ENCODE results near the gene SEPTIN11.

The SEPTIN11 gene

DNA sequence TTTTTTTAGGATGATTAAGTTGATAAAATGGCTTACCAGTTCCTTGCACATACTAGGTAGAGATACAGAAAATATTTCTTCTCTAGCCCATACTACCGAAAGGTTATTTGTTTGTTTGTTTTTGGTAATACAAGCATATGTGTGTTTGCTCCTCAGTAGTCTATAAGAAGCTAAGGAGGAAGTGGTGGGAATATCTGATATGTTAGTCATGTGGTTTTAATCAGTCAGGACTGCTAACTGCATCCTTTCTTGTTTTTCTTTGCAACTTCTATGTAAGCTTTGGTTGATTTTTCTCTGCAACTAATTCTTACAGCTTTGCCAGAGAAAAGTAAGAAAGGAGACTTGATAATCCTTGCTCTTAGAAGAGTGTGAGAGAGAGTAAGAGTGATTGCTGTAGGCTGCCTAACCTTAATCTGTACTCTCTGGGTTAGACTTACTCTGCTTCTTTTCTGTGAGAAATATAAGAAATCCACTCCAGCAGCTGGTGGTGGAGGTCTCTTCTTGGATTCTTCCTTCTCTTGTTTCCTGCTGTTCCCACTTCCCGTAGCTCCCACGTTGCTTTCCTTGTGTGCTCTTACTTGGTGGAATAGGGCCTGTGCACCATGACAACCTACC, 28.3 kb downstream of the SEPTIN11 start:
- FAIRE-seq (peak; percentile 2), DNase-seq (ENCODE audit: low spot score) (peak; percentile 55)

DNA sequence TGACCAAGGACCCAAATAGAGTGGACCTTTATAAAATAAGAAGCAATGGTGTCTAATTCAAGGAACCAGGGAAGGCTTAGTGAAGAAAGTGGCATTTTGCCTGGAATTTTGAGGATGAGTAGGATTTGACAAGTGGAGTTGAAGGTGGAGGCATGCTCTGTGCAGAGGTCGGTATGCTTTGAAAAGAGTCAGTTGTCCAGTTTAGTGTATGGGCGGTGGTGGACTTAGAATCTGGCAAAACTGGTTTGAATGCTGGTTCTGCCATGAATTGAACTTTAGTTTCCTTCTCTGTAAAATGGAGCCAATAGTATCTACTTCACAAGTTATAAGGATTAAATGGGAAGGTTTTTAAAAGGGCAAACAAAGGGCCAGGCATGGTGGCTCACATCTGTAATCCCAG, 29.7 kb downstream of the SEPTIN11 start:
- DNase-seq (ENCODE audit: low spot score) (no peak), FAIRE-seq (no peak)

DNA sequence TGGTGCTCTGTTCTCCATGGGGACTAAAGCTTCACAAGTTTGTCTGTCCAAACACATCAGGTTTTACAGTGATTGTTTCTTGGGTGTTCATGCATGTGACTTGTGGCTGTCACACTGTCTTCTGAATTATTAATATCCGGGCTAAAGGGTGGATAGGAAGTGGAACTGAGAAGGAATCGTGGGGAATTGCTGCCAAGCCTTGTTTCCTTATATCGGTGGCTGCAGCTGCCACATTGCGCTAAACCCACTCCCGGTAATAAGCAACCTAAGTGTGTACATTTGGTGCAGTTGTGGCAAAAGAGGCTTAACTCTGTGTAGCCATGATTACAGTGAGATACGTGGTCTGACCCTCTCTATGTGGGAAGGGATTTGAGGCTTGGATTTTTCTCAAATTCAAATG, 30.7 kb downstream of the SEPTIN11 start:
- DNase-seq (ENCODE audit: low spot score): no peak
- FAIRE-seq: no peak

DNA sequence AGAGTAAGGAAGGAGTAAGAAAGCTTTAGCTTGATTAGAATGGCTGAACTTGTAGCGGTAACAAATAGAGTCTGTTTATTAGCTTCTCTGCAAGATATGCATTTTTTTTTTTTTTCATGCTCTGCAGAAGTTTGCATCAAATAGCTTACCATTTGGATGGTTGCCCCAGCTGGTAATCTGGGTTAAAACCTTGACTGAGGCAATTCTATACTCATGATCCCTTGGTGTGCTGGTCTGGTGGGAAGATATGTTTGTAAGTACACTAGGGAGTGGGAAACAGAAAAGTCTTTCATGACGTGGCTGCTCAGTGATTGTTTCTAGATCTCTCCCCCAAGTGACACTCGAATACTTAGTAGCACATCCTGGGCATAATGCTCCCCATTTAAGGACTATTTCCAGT, 32.1 kb downstream of the SEPTIN11 start:
- FAIRE-seq (no peak), DNase-seq (ENCODE audit: low spot score) (no peak)

DNA sequence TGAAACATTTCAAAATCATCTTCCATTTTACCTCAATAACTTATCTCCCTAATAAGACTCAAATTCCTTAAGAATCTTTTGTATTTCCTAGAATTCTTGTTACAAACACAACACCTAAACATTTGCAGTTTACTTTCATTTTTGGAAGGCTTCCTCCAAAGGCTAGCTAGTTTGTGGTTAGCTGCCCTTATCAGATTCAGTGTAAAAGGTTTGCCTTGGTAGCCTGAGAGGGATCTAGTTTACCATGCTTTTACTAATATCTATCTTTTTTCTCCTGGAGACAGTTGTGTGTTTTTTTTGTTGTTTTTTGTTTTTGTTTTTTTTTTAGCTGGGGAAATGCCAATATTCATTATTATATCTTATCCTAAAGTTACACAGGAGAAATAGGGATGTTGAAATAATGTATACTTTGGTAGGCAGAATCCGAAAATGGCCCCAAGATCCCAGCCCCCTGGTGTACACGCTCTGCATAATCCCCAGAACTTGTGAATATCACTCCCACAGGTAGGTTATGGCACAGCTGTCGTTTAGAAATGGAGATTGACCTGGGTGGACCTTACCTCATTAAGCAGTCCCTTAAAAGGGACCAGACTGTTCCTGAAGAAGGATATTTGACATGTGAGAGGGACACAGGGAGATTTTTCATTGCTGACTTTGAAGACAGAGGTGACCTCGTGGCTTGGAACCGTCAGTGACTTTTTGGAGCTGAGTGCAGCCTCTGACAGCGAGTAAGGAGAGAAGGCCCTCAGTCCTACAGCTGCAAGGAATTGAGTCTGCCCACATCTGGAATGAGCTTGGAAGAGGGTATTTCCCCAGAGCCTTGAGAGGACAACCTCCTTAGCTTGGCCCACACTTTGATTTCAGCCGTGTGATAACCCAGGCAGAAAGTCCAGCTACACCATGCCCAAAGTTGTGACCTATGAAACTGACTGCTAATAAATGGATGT, 33.4 kb downstream of the SEPTIN11 start:
- DNase-seq (ENCODE audit: low spot score): no peak
- peak; percentile 4 for FAIRE-seq

DNA sequence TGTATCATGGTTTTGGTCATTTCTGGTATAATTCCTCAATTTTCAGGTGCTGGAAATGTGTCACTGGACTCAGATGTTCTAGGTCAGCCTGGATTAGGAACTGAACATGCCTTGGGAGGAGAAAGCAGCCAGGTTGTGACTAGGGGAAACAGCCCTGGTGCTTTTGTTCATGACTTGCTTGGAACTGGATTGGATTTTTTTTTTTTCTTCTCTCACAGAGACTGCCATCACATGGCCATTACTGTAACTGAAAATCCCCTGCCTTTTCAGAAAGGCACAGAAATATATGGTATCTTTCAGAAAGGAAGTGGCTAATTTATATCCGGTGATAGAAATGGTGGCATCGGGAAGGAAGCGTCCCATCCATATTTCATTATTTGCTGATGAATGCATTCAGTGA, 34.6 kb downstream of the SEPTIN11 start:
- FAIRE-seq (no peak), DNase-seq (ENCODE audit: low spot score) (no peak)

DNA sequence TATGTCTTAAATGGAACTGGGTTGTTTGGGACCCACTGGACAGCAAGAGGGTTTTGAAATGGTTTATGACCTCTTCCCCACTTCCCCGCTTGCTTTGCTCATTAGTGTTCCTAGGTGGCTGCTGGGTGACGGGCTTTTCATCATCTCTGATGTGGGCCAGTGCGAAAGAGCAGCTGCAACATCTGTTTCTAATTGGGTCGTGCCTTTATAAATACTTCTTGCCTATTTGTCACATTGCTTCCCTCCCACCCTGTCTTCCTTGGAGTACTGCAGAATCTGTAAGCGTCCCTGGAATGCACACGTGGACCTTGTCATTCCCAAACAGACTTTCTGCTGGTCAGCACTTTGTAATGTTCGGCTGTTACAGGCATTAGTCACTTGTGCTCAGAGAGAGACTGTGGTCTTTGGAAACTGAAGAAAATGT, 35.2 kb downstream of the SEPTIN11 start:
- peak; percentile 87 for DNase-seq (ENCODE audit: low spot score)

DNA sequence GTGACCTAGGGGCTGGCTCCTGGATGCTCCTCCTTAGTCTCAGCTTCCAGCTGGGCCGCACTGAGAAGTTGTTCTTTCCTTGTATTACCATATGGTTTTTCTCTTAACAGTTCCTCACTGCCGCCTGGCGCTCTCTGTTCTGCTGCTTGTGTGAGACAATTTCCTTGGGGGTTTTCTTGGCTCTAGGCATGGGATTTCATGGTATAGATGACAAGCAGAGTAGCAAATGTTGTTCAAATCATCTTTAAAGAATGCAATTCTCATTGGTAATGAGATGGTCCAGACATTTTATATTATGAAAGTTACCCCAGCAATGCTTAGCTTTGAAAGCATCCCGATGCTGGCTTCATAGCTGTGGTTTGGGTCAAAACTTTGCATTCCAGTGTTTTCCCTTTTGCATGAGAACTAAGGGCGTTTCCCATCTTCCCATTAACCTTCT, 37.6 kb downstream of the SEPTIN11 start:
- no peak for DNase-seq (ENCODE audit: low spot score)
- no peak for FAIRE-seq

More for the DNA sequence above, 35.2 kb downstream of the SEPTIN11 start:
- FAIRE-seq: peak; percentile 92

DNA sequence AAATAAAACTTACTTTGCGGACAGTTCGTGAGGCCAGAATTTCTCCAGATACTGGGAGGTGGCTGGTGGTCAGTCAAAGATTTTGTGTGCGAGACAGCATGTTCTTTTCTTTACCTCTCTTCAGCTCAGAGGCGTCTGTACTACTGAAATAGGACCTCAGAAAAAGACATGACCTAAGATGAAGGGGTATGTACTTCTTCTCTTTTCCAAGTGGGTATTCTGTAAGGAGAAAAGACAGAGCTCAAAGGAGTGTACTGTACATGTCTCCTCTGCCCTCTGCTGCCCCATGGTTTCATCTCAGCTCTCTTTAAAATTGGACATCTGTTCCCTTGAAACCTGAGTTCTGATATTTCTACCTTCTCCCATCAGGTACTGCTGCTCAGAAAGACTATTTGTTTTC, 38.1 kb downstream of the SEPTIN11 start:
- FAIRE-seq: no peak

DNA sequence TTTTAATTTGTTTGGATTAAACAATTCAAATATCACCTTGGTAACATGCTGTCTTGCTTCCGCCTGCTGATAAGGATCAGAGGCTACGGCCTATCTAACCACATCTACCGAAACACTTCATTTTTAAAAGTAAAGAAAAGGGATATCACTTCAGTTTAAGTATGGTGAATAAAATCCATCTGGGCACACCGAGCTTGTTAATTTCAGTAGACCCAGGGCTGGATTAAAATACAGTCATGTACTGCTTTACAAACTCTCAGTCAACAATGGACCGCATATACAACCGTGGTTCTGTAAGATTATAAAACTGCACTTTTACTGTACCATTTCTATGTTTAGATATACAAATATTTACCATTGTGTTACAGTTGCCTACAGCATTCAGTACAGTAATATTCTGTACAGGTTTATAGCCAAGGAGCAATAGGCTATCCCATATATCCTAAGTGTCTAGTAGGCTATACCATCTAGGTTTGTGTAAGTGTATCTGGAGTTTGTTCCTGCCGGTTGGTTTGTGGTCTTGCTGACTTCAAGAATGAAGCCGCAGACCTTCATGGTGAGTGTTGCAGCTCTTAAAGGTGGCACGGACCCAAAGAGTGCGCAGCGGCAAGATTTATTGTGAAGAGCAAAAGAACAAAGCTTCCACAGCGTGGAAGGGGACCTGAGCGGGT, 40.0 kb downstream of the SEPTIN11 start:
- DNase-seq (ENCODE audit: low spot score): no peak
- no peak for FAIRE-seq

More for the DNA sequence above, 38.1 kb downstream of the SEPTIN11 start:
- no peak for DNase-seq (ENCODE audit: low spot score)

DNA sequence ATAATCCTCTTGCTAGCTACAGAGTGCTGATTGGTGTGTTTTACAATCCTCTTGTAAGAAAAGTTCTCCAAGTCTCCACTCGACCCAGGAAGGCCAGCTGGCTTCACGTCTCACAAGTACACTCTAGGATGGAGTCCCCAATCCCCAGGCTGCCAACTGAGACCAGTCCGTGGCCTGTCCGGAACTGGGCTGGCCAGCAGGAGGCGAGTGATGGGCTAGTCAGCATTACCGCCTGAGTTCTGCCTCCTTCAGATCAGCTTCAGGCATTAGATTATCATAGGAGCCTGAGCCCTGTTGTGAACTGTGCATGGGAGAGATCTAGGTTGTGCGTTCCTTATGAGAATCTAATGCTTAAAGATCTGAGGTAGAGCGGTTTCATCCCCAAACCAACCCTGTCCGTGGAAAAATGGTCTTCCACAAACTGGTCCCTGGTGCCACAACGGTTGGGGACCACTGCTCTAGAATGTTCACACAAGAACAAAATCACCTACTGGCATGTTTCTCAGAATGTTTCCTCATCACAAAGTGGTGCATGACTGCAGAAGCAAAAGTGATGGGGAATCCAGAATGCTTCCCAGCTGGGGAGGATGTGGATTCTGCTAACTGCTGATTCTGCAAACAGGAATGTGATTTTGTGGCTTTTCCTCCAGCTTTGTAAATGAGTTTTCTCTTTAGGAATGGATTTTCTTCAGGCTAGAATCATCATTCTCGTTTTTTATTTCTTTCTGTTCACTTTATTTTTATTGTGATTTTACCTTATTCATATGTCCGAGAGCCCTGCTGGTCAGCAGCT, 40.9 kb downstream of the SEPTIN11 start:
- DNase-seq (ENCODE audit: low spot score) (peak; percentile 61), FAIRE-seq (peak; percentile 76)

DNA sequence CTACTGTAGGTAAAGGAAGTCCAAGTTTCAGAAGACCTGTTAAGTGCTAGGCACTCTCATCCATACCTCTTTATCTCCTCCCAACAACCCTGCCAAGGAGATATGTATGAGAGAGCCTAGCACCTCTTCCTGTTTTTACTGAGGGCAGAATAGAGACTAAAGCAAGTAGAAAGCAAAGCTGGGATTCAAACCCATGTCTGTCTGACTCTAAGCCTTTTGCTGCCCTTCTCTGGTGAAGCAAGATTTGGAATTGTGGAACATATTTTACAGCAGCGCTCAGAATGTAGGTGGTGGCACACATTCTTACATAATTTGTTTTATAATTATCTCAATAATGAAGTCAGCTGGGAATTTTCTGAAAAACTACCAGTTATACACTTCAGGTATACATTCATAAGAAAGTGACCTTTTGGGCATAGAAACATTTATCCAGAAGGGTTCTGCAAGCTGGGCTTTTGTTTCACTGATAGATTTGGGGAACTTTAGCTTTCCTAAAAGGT, 41.7 kb downstream of the SEPTIN11 start:
- FAIRE-seq (no peak), DNase-seq (ENCODE audit: low spot score) (no peak)

DNA sequence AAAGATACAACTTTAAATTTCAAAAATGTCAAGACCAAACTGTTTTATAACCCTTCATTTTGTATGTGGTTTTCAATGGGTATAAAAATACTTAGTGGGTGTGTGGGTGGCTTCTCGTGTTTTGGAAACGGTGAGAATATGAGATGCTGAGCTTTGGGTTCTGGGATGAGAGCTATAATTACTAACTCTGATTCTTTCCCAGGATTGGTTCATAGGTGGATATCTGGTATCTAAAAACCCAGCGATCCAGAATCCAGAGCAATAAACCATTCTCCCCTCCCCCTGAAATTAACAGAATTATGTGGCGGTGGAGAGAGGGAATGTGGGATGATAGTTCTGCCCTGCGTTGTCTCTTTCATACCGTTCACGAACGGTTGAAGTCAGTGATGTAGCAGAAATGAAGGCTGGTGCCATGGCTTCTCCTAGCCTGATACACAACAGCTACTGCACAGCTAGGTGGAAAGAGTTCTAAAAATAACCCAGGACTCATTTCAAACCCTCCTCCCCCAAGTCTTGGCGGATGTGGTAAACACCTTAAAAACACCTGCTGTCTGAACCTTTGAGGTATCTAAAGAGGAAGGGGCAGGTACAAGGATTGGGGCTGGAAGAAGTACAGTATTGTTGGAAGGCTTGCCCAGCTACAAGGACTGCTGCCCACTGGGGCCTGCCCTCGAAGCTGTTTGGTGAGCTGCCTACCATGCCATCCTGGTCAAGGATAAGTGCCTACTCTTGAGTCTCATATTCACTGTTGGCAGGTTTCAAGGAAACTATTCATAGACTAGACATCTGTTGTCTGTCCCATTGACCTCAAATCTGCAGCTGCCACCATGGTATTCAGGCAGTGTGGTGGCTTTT, 44.5 kb downstream of the SEPTIN11 start:
- FAIRE-seq (no peak), DNase-seq (ENCODE audit: low spot score) (no peak)

DNA sequence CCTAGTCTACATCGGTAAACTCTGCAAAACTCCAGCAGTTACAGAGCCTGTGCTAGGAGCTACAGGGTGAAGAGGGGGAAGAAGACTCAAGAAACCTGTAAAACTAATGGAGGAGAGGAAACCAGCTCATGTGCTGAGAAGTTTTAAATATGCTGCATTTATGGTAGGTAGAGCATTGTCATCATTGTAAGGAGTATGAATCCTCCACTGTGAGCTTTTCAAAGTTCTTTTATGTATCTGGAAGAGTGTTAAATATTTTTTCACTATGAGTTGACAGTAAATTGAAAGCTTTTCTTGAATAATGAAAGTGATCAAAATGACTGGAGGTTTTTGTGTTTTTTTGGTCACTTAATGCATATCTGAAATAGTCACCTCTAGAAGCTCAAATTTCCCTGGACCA, 46.2 kb downstream of the SEPTIN11 start:
- FAIRE-seq: no peak
- DNase-seq (ENCODE audit: low spot score): no peak

DNA sequence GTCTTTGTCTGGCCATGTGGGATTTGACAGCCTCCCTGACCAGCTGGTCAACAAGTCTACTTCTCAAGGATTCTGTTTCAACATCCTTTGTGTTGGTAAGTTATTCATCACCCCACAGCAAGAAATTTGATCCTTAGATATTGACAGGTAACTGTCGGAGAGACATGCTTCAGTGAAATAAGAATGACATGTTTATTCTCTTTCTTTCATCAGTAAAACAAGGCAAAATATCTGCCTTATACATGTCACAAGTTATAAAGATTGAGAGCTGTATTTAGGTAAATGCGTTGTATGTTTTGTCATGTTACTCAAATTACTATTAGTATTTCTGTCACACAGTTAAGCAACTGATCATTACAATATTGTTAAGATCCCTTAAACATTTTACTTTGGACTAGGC, 46.9 kb downstream of the SEPTIN11 start:
- FAIRE-seq (no peak), DNase-seq (ENCODE audit: low spot score) (no peak)

DNA sequence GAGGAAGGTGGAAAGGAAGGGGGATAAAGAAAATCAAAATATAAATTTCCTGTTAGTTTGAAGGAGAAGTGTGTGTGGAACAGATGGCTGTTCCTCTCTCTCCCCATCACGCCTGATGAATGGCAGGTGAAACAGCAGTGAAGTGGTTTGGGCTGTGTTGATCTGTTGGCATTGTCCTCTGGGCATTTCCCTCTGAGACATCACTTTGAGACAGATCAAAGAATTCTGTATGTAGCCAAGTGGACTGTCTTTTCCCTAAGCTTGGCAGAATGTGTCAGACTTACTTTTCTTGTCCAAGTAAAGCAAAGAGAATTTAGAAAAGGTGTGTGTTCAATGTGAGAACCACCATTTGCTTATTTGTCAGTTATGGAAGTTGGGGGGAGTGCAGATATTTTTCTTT, 47.5 kb downstream of the SEPTIN11 start:
- DNase-seq (ENCODE audit: low spot score) (no peak), FAIRE-seq (no peak)

DNA sequence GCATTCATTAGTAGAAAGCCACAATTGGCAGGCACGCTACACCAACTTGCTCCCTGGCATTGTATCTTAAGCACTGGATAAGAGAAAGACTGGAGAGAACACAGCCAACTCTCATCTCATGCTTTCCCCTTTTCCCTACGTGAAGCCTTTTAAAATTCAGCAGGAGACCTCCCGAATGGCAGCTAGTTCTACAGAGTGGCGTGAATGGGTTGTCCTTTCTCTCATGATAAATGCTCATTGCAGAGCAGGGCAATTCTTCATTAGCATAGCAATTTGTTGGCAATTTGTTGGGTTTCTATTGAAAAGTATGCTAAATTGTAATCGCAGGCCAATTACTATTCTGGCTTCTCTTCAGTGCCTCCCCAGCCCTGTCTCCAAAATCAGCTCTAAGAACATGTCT, 48.0 kb downstream of the SEPTIN11 start:
- DNase-seq (ENCODE audit: low spot score) (no peak), FAIRE-seq (no peak)

DNA sequence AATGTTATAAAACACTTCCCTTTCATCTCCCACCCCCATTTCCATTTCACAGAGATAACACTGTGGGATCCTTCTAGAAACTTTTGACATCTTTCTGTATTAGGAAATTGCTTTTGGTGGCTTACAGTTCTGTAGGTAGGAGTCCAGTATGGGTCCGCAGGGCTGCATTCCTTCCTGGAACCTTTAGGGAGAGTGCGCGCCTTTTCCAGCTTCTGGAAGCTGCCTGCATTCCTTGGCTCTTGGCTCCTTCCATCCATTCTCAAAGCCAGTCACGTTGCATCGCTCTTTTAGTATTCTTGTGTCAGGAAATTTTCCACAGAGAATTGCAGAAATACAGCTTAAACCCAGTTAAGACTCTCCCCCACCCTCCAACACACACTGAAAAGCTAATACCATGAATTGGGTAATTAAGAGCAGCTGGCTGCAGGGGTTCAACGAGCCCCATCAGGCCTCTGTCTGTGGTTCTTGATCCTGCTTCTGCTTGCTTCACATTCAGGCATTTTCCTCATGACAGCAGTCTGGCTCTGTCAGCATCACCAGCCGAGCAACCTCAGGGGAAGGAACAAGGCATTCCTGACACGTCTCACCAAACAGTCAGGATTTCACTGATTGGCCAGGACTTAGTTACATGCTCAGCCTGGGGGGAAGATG, 48.8 kb downstream of the SEPTIN11 start:
- FAIRE-seq: no peak
- no peak for DNase-seq (ENCODE audit: low spot score)

Measured in RCC 7860 (cell line).